ENCODE data around the gene KIF25.
A peak's percentile ranks its signal among the peaks of the same experiment; 100 is the strongest.

The KIF25 gene

DNA sequence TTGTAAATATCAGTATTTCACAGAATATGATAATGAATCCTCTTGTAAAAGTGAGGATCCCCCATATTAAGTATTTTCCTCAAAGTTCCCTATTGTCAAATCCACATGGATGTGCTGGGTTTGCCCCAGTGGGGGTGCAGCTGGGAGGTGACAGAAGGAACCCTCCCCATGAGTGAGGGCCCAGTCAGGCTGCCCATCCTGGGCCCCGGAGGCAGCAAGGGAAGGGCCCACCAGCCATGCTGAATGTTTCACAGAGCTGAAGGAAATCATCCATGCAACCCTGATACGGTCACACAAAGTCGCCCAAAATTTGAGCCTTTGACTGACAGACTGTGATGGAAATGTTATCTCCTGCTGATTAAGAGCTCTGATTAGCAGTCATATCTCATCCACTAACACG lies 41.8 kb downstream of the KIF25 start:
- DNase-seq = no peak

DNA sequence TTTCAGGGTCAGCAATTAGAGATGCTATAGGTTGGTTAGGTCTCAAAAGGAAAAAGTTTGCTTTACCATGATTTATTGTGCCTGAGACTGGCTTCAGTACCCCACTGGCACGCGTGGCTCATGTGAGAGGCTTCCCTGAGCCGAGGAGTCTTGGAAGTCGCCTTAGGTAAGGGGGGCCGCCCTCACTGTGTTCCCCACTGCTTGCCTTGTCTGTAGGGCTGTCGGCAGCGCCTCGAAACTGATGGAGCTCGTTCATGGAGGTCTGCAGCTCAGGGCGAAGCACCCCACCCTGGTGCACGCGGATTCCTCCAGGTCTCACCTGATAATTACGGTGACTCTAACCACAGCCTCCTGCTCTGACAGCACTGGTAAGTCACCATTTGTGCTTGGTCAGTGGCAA lies 42.4 kb downstream of the KIF25 start:
- DNase-seq = no peak

DNA sequence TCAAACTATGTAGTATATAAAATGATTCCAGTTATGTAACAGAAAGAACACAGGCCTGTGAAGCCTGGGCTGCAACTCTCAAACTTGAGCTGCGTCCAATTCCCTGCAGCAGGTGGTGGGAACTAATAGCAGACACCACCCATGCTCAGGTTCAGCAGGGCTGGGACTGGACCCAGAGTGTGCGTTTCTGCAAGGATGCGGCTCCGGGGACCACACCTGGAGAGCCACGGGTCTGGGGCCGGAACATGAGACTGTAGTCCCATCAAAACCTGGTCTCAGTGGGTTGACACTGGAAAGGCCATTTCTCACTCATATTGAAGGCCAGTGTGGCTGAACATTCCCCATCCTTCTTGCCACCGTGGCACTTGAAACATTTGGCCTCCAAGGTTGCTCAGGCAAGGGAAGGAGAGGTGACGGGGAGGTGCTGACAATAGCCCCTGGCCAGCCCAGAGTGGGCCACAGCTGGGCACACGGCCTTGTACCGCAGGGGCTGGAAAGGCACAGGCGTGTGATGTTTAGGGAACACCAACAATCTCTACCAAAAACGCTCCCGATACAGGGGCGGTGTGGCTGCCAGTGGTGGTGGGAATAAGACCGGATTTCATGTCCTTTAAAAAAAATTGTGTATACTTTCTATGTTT lies 43.5 kb downstream of the KIF25 start:
- DNase-seq = no peak

DNA sequence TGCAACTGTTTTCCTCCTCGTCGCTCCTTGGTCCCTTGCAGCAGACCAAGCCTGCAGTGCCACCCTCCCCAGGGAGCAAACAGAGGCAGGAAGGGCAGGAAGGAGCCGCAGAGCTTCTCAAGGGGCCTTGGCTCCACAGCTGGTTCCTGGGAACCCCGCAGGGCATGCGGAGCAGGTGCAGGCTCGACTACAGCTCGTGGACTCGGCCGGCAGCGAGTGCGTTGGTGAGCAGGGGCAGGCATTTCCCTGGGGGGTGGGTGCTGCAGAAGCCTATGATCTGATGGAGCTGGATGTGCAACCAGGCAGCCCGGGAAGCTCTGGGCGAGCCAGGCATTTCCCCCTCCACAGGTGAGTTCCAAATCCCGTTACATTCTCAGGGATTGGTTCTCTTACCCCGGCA lies 44.5 kb downstream of the KIF25 start:
- DNase-seq = no peak

DNA sequence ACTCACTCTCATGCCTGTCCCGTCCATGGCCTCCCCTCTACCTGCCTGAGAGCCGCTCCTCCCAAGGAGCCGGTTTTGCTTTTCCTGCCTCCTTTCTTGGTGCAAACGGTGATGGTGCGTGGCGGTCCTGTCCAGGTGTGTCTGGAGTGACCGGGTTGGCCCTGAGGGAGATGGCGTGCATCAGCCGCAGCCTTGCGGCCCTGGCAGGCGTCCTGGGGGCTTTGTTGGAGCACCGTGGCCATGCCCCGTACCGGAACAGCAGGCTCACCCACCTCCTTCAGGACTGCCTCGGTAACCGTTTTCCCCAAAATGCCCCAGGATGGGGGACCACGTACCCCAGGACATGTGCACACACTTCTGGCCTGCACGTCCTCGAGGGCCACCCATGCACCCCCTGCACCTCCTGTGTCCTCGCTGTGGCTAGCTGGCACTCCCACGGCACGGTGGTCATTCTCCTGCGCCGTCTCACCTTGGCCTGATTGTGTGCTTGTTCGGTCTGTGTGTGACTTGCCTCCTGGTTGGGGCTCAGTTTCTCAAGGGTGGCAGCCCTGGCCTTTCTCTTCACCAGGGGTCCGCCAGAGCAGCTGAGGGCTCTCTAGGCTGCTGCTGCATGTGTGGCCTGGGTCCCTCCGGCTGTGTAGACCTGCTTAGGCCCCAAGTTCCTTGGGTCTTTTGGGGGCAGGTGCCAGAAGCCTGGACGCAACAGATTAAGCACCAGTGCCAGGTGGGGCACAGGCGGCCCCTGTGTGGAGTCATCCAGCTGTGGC lies 45.1 kb downstream of the KIF25 start:
- no peak for DNase-seq

DNA sequence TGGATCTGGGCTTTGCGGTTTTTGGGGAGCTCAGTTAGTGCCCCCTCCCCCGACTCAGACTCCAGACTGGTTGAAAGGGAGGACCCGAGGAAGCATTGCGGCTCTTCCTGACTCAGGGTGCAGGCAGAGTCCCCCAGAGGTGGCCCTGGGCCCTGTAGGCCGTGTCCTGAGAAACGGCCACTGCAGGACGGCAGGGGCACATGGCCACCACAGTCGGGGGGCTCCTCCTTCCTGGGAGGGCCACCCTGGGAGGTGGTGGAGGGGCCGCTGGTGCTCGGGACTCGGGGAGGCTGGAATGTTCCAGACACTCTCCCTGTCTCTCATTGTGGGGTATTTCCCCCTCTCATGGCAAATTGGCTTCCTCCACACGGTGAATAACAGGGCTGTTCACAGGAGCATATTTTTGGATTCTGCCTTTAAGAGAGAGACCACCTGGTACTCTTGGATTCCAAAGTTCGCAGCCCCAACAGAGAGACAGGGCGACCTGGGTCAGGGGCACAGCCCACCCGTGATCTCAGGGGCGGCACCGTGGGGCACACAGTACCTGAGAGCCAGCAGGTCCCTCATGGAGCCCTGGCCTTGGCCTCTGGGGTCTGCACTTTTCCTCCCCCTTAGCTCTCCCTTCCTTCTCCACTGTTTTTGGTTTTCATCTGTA lies 45.8 kb downstream of the KIF25 start:
- DNase-seq = no peak

DNA sequence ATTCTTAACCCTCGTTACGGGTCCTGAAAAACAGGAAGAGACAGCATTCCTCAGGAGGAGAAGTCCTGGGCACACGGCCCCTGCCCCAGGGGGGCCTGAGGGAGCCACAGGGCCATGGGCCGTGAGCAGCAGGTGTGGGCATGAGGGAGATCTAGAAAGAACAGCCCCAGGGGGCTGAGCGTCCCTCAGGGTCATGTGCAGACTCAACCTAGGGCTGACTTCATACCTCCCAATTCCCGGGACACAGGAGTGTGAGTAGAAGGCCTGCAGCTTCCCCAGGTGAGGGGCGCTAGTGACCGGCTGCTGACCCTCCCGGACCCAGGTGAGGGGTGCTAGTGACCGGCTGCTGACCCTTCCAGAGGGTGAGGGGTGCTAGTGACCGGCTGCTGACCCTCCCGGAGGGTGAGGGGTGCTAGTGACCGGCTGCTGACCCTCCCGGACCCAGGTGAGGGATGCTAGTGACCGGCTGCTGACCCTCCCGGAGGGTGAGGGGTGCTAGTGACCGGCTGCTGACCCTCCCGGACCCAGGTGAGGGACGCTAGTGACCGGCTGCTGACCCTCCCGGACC lies 46.5 kb downstream of the KIF25 start:
- no peak for DNase-seq

DNA sequence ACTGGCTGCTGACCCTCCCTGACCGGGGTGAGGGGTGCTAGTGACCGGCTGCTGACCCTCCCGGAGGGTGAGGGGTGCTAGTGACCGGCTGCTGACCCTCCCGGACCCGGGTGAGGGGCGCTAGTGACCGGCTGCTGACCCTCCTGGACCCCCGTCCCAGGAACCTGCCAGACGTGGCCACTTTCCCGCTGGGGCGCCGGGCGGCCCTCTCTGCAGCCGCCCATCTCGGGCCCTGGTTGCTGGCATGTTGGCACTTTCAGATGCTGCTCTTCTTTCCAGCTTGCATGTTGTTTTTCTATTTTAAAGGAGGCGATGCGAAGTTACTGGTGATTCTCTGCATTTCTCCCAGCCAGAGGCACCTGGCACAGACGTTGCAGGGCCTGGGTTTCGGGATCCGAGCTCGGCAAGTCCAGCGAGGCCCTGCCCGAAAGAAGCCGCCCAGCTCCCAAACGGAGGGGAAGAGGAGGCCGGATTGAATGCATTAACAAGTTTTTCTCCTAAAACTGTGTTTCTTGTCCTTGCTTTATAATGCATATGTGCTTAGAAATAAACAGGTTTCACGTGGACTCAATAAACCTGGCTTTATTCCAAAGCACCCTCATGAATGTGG lies 47.2 kb downstream of the KIF25 start:
- no peak for DNase-seq

DNA sequence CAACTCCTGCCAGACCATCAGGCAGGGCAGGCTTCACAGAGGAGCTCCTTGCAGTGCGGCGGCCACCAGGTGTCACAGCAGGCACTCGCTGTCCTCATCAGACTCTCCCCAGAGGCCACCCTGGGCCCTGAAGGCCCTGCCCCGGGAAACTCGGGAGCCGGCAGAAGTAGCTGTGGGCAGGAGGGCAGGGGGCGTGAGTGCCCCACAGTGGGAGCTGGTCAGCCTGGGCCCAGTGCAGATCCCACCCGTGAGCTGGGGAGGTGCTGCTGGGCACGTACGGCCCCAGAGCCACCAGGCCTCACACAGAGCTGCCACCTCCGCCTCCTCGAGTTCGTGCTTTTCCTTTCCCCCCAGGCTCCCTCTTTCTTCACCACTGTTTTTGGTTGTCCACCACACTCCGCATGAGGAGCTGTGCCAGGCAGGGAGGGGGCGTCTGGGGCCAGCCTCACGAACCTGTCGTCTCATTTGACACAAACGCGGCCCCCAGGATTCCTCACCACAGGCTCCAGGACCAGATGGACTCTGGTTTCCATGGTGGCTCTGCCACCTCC lies 47.7 kb downstream of the KIF25 start:
- no peak for DNase-seq

DNA sequence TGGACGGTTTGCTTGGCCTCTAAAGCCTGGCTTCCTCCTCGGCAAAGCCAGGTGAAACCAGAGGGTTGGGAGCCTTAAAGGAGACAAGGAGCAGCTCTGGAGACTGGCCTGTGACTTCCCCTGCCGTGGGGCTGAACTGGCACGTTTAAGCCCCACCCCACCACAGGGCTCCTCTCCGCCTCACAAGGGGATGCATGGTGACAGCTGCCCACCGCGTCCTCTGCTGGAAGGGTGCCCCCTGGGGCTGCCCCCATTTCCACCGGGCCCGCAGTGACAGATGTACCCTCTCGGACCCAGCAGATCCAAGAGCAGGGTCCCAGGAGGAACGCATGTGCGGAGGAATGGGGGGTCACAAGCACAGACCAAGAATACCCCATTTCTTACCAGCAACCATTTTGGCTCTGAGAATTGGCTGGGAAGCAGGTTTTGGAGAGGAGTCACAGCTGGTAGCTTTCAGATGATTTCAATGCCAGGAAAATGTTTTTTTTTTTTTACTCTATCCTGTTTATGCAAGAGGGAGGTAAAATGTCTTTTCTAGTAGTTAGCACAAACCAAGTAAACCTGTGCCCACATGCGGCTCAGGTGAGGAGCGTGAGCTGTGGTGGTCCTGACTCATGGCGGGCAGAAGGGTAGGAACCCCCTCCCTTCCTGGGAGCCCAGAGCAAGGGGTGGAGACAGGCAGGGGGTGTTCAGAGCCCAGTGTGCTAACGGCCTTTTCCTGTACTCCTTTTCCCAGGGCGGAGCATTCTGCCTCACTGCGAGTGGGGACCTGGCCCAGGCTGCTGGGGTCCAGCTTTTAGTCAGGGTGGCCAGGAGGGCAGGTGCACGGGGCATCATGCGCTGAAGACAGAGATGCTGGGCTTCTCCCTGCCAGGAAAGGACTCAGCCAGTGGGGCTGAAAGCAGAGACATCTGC lies 48.5 kb downstream of the KIF25 start:
- peak; percentile 6 for DNase-seq

DNA sequence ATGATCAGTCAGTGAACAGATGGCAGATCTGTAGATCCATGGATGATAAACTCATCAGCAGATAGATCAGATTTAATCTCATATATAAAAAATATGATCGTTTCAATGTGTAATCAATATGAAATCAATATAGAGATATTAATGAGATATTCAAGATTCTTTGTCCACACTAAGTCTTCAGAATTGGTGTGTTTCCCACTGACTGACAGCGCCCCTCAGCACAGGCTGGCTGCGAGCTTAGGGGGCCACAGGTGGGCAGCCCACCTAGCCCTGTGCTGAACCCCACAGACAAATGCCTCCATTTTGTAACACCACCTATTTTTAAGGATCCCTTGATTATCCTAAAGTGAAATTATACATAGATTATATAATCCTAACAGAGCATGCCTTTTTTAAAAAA lies 49.2 kb downstream of the KIF25 start:
- no peak for DNase-seq

DNA sequence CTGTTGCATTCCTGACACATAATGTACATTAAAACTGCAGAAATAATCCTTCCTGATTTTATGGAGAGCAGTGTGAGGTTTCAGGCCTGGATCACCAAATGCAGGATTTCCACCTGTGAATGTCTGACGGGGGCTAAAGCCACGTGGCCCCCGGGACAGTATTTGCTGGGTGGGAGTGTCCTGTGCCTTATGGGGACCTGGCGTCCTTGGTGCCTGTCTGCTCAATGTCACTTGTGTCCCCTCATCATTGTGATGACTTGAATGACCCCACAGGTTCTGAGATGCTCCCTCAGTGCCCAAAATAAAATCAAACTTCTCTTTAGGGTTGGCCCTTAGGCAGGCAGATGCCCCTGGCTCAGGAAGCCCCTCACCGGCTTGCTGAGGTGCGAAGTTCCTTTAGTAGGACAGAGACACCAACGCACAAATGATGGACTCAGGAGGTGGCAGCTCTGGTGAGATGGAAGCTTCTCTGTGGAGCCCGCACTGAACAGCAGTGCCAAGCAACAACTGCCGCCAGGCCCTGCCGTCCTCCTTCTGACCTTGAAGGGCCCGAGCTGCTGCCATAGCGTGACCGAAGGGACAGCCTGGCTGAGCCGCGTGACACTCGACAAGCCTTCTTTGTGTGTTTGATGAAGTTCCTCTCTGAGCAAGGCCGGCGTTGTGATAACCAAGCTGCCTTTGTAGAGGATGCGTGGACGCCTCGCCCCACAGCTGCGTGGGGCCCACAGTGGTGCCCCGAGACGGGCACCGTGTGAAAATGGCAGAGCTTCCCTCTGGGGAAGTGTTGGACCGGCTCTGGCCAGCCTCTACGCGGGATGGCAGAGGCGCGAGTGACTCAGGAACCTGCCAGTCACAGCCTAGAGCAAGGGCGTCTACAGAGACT lies 50.6 kb downstream of the KIF25 start:
- no peak for DNase-seq

DNA sequence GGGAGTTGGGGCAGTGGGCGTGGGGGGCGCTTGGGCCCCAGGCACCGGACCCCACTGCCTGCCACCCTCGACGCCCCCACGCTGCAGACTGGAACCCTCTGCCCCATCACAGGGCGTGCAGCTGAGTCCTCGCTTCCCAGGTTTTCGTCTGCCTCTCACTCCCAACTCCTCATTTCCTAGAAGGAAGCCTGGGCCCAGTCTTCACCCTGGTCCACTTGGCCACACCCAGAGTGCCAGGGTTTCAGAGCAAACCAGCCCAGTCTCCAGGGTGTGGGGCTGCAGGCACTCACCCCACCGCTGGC lies 51.2 kb downstream of the KIF25 start:
- no peak for DNase-seq

DNA sequence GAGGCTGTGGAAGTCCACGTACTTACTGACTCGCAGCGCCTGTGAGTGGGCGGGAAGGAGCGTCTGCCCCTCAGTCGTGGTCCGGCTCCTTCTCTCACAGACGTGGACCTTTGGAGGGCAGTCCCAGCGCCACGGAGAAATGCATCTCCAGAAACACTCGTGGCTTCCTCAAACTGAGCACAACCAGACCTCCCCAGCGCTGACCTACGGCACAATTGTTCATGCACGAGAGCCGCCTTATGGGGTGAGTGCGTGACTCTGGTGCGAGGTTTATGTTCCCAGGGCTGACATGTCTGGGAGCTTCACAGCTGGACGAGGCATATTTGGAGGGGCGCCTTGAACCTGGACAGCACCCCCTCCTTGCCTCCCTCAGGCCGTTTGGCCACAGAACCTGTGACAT lies 51.8 kb downstream of the KIF25 start:
- DNase-seq = no peak

DNA sequence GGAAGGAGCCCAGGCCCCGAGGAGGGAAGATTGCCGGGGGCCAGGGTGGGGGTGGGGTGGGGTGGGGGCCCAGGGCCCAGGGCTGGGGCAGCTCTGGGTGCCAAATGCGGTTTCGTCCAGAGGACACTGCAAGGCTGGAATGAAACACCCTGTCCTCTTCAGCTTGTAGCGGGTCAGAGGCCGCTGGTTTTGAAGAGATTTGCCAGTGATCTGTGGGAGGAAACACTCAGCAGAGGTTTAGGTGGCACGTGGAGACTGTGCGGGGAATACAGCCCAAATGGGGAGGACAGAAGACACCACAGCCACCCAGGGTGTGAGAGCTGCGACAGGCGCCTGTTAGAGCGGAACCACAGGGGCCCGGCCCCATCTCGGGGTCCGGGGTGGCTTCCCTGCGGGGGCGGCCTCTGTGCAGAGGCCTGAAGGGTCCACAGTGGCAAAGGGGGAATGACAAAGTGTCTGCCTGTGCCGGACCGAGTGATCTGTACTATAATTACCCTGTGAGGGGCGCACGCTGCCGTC lies 52.3 kb downstream of the KIF25 start:
- DNase-seq = no peak

DNA sequence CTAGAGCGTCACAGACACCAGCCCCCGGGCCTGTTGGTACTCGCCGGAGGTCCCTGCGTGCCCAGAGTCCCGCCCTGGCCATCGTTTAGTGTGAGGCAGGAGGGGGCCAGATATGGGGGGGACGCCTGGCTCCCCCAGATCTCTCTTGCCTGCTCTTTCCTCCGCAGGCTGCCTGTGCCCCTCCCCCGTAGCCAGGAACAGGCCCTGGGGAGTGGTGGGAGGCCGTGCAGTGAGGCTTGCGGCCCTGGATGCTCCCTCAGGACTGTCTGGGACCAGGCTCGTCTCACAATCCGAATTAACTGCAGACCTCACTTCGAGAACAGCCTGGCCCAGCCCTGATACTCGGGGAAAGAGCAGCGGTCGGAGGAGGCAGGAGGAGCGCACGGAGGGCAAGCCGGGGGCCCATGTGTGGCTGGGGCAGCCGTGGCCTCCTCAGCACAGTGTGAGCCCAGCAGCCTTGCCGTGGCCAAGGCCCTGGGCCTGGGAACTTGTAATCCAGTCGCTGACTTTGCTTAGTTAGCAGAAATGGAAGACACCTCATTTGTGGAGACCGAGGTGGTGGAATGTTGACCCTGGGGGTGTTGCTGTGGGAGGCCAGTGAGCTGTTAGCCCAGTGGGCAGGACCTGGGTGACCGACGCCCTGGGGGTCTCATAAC lies 52.9 kb downstream of the KIF25 start:
- DNase-seq = no peak

DNA sequence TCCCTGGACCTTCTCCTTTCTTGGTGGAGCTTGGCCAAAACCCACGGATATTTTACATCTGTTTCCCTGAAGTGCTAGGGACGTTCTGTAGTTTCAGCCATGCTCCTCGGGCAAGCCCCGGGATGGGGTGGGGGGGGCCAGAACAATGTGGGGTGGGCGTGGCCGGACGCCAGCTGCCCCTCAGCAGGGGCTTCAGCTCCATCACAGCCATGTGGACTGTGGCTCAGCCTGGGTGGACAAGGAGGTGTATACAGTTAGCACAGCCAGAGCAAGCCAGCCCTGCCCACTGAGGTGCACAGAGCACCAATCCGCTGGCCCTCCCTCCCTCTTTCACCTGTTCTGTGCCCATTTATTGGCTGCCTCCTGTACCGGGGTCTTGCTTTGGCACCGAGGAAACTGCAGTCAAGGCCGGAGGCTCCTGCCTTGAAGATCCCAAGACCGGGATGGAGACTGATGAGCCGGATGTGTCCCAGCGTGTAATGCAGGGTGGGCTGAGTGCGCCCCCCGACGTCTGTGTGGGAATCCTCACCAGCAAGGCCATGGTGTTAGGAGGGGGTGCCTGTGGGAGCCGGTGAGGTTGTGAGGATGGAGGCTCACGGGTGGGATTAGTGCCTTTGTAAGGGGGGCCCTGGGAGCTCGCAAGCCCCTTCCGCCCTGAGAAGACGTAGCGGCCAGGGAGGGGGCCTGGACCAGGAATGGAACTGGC lies 53.6 kb downstream of the KIF25 start:
- no peak for DNase-seq

DNA sequence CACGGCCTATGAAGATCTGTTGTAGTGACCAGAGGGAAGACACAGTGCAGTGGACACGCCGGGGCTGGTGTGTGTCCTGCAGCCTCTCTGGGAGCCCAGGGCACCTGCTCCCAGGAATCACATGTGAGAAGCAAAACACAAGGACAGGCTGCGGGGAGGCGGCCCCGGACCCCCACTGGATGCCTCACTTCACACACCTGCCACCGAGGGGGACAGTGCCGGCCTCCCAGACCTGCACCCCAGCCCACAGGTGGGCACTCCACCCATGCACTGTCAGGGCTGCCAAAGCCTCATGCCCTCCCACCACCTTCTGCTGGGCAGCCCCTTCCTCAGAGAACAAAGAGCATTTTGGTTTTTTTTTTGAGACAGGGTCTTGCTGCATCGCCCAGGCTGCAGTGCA lies 54.2 kb downstream of the KIF25 start:
- no peak for DNase-seq

DNA sequence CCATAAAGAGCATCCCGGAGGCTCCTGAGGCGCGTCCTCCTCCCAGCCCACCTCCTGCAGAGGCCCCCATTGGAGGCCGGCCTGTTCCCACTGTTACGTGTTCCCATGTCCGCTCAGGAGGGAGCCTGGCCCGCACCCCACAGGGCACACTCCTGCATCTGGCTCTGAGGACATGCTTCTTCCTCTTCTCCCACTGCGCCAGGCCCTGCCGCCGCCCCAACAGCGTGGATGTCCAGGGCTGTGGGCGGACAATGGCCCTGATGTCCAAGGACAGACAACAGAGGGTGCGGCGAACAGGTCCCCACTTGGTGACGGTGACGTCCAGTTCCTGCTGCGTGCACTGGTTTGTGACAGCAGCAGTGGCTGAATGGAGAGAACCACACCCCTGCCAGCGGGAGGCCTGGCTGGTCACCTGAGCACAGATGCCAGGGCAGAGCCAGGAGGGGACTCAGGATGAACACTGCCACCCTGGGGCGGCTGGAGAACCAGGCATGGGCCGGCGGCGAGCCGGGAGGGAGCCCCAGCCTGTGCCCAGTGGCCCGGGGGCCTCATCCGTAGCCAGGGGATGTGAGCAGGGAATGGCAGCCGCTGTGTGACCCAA lies 54.9 kb downstream of the KIF25 start:
- DNase-seq = no peak
